Endothelial cell of umbilical vein (primary cell): ENCODE results near the gene GORASP1. TPM values are rescaled to one million over a fixed set of nuclear protein-coding genes. Genes with fewer than 3 reads are reported as not detected.

Source experiments
- BruUV-seq: library from RNA; stranded (reverse); fragments of 400-500 nt; replicated peaks from 2 replicates; lab custom pipeline; 2021; lab: Mats Ljungman, UMichigan
- CTCF ChIA-PET: fragments of 300-600, 350-600 bp; sonication (Branson Sonifier 250); formaldehyde crosslinking; loops from one replicate; lab custom pipeline; 2021; ENCODE audit warnings: antibody characterized with exemption, inconsistent platforms; lab: Charles Lee
- POLR2A ChIA-PET: fragments of 300-600, 350-600 bp; sonication (Branson Sonifier 250); formaldehyde crosslinking; loops from one replicate; lab custom pipeline; 2021; ENCODE audit warnings: antibody characterized with exemption, inconsistent platforms; lab: Charles Lee
- DNase-seq: peaks from one replicate; pipeline ENCODE4 v3.0.0-alpha.2; 2011; ENCODE audit warnings: low read depth, low spot score
- FAIRE-seq: peaks from 2 replicates; lab custom pipeline; 2011; peaks lifted over from hg19 to GRCh38; lab: Jason Lieb, UNC
- H2AFZ ChIP-seq: 2 replicates; pipeline ENCODE4 v1.6.0; 2012; ENCODE audit warnings: low read depth, low read length, control low read depth, inconsistent platforms
- H3K27ac ChIP-seq: 2 replicates; pipeline ENCODE4 v1.5.1; 2011; ENCODE audit warnings: low read depth, mild to moderate bottlenecking, control low read depth, low read length, moderate library complexity; ENCODE audit not compliant: insufficient read depth
- H3K27me3 ChIP-seq, 2 experiments: 2 replicates each; pipeline versions ENCODE4 v1.6.0 to v1.6.1; 2011; ENCODE audit warnings: low read length in 2 of 2, mixed read lengths in 1 of 2; ENCODE audit not compliant: control insufficient read depth in 2 of 2, insufficient read depth in 2 of 2
- H3K36me3 ChIP-seq, 2 experiments: 2 replicates in 1 of 2; 3 replicates in 1 of 2; pipeline ENCODE4 v1.5.1; 2011; ENCODE audit warnings: low read length in 2 of 2, mild to moderate bottlenecking in 1 of 2, moderate library complexity in 1 of 2; ENCODE audit not compliant: control insufficient read depth in 2 of 2, insufficient read depth in 2 of 2; ENCODE audit errors: extremely low read depth in 1 of 2
- H3K4me1 ChIP-seq: 3 replicates; pipeline ENCODE4 v1.5.1; 2011; ENCODE audit warnings: mild to moderate bottlenecking, low read length; ENCODE audit not compliant: control insufficient read depth, insufficient read depth; ENCODE audit errors: extremely low read depth
- H3K4me2 ChIP-seq: 2 replicates; pipeline ENCODE4 v1.6.1; 2011; ENCODE audit warnings: low read length, control low read depth, mixed read lengths; ENCODE audit not compliant: insufficient read depth
- H3K4me3 ChIP-seq, 3 experiments: fragments of 200-600 bp in 1 of 3; sonication (generic), shearing (Covaris generic) in 1 of 3; replicated peaks in 1 of 3; 2 replicates each; pipeline ENCODE4 v1.5.1; 2011 to 2016; ENCODE audit warnings: control low read depth in 3 of 3, low read length in 3 of 3, mild to moderate bottlenecking in 2 of 3, inconsistent platforms in 1 of 3, low read depth in 1 of 3, moderate library complexity in 1 of 3; ENCODE audit not compliant: insufficient read depth in 1 of 3
- H3K79me2 ChIP-seq: 2 replicates; pipeline ENCODE4 v1.6.0; 2012; ENCODE audit warnings: low read length, inconsistent platforms; ENCODE audit not compliant: control insufficient read depth, insufficient read depth
- H3K9ac ChIP-seq: replicated peaks from 2 replicates; pipeline ENCODE3; 2011; ENCODE audit warnings: low read length, control low read depth; ENCODE audit not compliant: insufficient read depth; ENCODE audit errors: extremely low read depth
- H3K9me1 ChIP-seq: replicated peaks from 3 replicates; pipeline ENCODE4 v1.6.0; 2011; ENCODE audit warnings: mild to moderate bottlenecking, low read length; ENCODE audit not compliant: control insufficient read depth, insufficient read depth; ENCODE audit errors: extremely low read depth
- H3K9me3 ChIP-seq: replicated peaks from 2 replicates; pipeline ENCODE4 v1.5.1; 2012; ENCODE audit warnings: low read length, inconsistent platforms; ENCODE audit not compliant: control insufficient read depth, insufficient read depth
- H4K20me1 ChIP-seq: replicated peaks from 2 replicates; pipeline ENCODE3; 2011; ENCODE audit warnings: mild to moderate bottlenecking, low read length; ENCODE audit not compliant: control insufficient read depth, insufficient read depth; ENCODE audit errors: extremely low read depth
- EZH2 ChIP-seq: IDR thresholded peaks from 2 replicates; pipeline ENCODE4 v1.6.1; 2012; ENCODE audit warnings: borderline replicate concordance, low read depth, mild to moderate bottlenecking, moderate library complexity, low read length, inconsistent platforms; ENCODE audit not compliant: severe bottlenecking
- FOS ChIP-seq: IDR thresholded peaks from 2 replicates; pipeline ENCODE4 v1.6.1; 2011; ENCODE audit warnings: mild to moderate bottlenecking, low read length, moderate library complexity, borderline replicate concordance; ENCODE audit not compliant: insufficient read depth
- GATA2 ChIP-seq: IDR thresholded peaks from 2 replicates; pipeline ENCODE4 v1.7.0; 2011; ENCODE audit warnings: low read depth, mild to moderate bottlenecking, moderate library complexity, mixed read lengths, low read length; ENCODE audit not compliant: insufficient read length, insufficient read depth
- JUN ChIP-seq: IDR thresholded peaks from 2 replicates; pipeline ENCODE4 v1.6.1; 2011; ENCODE audit warnings: borderline replicate concordance, low read depth; ENCODE audit not compliant: insufficient read length, insufficient read depth
- MYC ChIP-seq: IDR thresholded peaks from one replicate; pipeline ENCODE4 v1.6.1; 2011; ENCODE audit warnings: mild to moderate bottlenecking, low read depth, low read length
- POLR2A ChIP-seq: IDR thresholded peaks from 2 replicates; pipeline ENCODE4 v1.6.1; 2012; ENCODE audit warnings: low read depth, mild to moderate bottlenecking, control low read depth, low read length
- POLR2AphosphoS5 ChIP-seq: IDR thresholded peaks from 2 replicates; pipeline ENCODE4 v1.6.1; 2012; ENCODE audit warnings: low read depth, mild to moderate bottlenecking, control low read depth, low read length, moderate library complexity; ENCODE audit not compliant: insufficient read depth
- dilution Hi-C: fragments of 300-500 bp; cut with MboI; formaldehyde crosslinking; loops from one replicate; pipeline ENCODE4 v1.15.0; 2019; ENCODE audit warnings: low sequenced_read_pairs; ENCODE audit not compliant: extremely low pct_ligation_motif_present
- intact Hi-C: fragments of 100-400 bp; cut with micrococcal nuclease; formaldehyde crosslinking; loops from one replicate; pipeline ENCODE4 v1.10.0; 2022
- polyA plus RNA-seq, 4 experiments: library from polyadenylated mRNA; depleted of rRNA in 3 of 4; stranded (reverse) in 3 of 4; unstranded in 1 of 4; fragments of >200 nt; gene quantifications; 2 replicates each; pipeline versions ENCODE4 v1.2.1 to v1.2.3, GENCODE V29; 2011 to 2012; ENCODE audit warnings: missing spikeins in 1 of 4
- total RNA-seq: library from RNA; stranded (reverse); gene quantifications from 2 replicates; pipeline ENCODE4 v1.2.3, GENCODE V29; 2021
- TF ChIP-seq, protein P1 (sequence below): IDR thresholded peaks from 2 replicates; pipeline ENCODE4 v1.6.1; 2011; ENCODE audit not compliant: insufficient read depth, insufficient read length
- TF ChIP-seq, protein P2 (sequence below), 2 donors: IDR thresholded peaks; 1 replicate in 1 of 2; 2 replicates in 1 of 2; pipeline ENCODE4 v1.5.1; 2011; ENCODE audit warnings: low read length in 2 of 2, mild to moderate bottlenecking in 2 of 2, moderate library complexity in 2 of 2, control low read depth in 1 of 2, inconsistent platforms in 1 of 2, low read depth in 1 of 2; ENCODE audit not compliant: insufficient read depth in 1 of 2; ENCODE audit errors: extremely low read depth in 1 of 2

GORASP1 gene
- total and polyA plus RNA-seq, 2 donors (not counting 3 experiments of a cell fraction or from before 2014, with no cell fraction given), result 62.5 to 68.0 TPM

GRCh38 chr3:39118931-39119660 is 11.7 kb upstream of the GORASP1 start:
- TF ChIP-seq JUN (no peak), POLR2A (no peak), EZH2 (no peak), GATA2 (no peak), FOS (no peak), MYC (no peak), POLR2AphosphoS5 (no peak)
- TF ChIP-seq, protein P1, sequence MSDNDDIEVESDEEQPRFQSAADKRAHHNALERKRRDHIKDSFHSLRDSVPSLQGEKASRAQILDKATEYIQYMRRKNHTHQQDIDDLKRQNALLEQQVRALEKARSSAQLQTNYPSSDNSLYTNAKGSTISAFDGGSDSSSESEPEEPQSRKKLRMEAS, result no peak
- TF ChIP-seq, protein P2, sequence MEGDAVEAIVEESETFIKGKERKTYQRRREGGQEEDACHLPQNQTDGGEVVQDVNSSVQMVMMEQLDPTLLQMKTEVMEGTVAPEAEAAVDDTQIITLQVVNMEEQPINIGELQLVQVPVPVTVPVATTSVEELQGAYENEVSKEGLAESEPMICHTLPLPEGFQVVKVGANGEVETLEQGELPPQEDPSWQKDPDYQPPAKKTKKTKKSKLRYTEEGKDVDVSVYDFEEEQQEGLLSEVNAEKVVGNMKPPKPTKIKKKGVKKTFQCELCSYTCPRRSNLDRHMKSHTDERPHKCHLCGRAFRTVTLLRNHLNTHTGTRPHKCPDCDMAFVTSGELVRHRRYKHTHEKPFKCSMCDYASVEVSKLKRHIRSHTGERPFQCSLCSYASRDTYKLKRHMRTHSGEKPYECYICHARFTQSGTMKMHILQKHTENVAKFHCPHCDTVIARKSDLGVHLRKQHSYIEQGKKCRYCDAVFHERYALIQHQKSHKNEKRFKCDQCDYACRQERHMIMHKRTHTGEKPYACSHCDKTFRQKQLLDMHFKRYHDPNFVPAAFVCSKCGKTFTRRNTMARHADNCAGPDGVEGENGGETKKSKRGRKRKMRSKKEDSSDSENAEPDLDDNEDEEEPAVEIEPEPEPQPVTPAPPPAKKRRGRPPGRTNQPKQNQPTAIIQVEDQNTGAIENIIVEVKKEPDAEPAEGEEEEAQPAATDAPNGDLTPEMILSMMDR (IDR thresholded peaks at IDR 0.05; ENCODE audit: extremely low read depth in 1 of 2, insufficient read depth in 1 of 2, low read depth in 1 of 2, low read length in 2 of 2), result no peak
- ChIA-PET CTCF (interaction anchor here (1.0 to 1.5 kb wide), 3 partner anchors 12 to 169 kb away, joined by 4 to 13 read pairs (median 4); partner anchors contain the start of genes GORASP1 and TTC21A), POLR2A (no interaction called here)
- dilution Hi-C loops (no loop called here), intact Hi-C loops (no loop called here)
- no peak overlapping the region for H3K9ac ChIP-seq
- H3K36me3 ChIP-seq, result no peaks in the 10 kb centered on the region
- no TSS peak for BruUV-seq
- H3K79me2 ChIP-seq, result no peaks in the 10 kb centered on the region
- no peak overlapping the region for H2AFZ ChIP-seq
- no peaks in the 10 kb centered on the region for H3K9me3 ChIP-seq
- no peak overlapping the region for H3K27ac ChIP-seq
- no peak overlapping the region for H3K4me3 ChIP-seq
- no peaks in the 10 kb centered on the region for H3K4me1 ChIP-seq
- no peak overlapping the region for H3K4me2 ChIP-seq
- DNase-seq (no peak), FAIRE-seq (no peak)
- no peaks in the 10 kb centered on the region for H3K27me3 ChIP-seq
- H4K20me1 ChIP-seq, result no peaks in the 10 kb centered on the region
- H3K9me1 ChIP-seq, result no peaks in the 10 kb centered on the region
